HepG2 (cell line): ENCODE data around the gene REEP3. TPM values are rescaled to one million over a fixed set of nuclear protein-coding genes. Genes with fewer than 3 reads are reported as not detected.

ENCODE experiments used
- GFI1 ChIP-seq: sonication (generic); formaldehyde crosslinking; IDR thresholded peaks from 2 replicates; pipeline ENCODE4 v1.5.0; 2020; ENCODE audit warnings: missing genetic modification reagents, mild to moderate bottlenecking, borderline replicate concordance
- MIXL1 ChIP-seq: IDR thresholded peaks from 2 replicates; pipeline ENCODE4 v1.6.1; 2016
- RXRB ChIP-seq: IDR thresholded peaks from 2 replicates; pipeline ENCODE4 v1.6.1; 2016; ENCODE audit warnings: borderline replicate concordance, missing genetic modification reagents, missing compliant biosample characterization
- TCF12 ChIP-seq, 2 experiments: fragments of 450-650 bp in 1 of 2; sonication (generic) in 1 of 2; formaldehyde crosslinking in 1 of 2; IDR thresholded peaks; 2 replicates each; pipeline versions ENCODE4 v1.6.1 to v1.8.0; 2017 to 2022; ENCODE audit warnings: antibody characterized with exemption in 1 of 2, mild to moderate bottlenecking in 1 of 2, missing genetic modification reagents in 1 of 2, moderate library complexity in 1 of 2
- ZNF17 ChIP-seq: sonication (generic); formaldehyde crosslinking; IDR thresholded peaks from 2 replicates; pipeline ENCODE4 v1.5.0; 2020; ENCODE audit warnings: mild to moderate bottlenecking, missing genetic modification reagents
- ZNF382 ChIP-seq: sonication (generic); formaldehyde crosslinking; IDR thresholded peaks from 2 replicates; pipeline ENCODE4 v1.5.0; 2020; ENCODE audit warnings: missing genetic modification reagents, mild to moderate bottlenecking, borderline replicate concordance
- ZNF598 ChIP-seq: sonication (generic); formaldehyde crosslinking; IDR thresholded peaks from 2 replicates; pipeline ENCODE4 v1.5.1; 2020; ENCODE audit warnings: mild to moderate bottlenecking, missing genetic modification reagents, borderline replicate concordance
- ZNF788 ChIP-seq: sonication (generic); formaldehyde crosslinking; IDR thresholded peaks from 2 replicates; pipeline ENCODE4 v1.5.0; 2020; ENCODE audit warnings: mild to moderate bottlenecking, missing genetic modification reagents, borderline replicate concordance
- polyA plus RNA-seq, 8 experiments: library from polyadenylated mRNA; depleted of rRNA in 3 of 8; stranded (reverse) in 7 of 8; unstranded in 1 of 8; fragments of >200 nt; fragmentation: Illumina TruSeq in 4 of 8; extraction: Trizol in 4 of 8; gene quantifications; 2 replicates each; pipeline versions ENCODE4 v1.2.1 to v1.2.3, GENCODE V29; 2011 to 2016; ENCODE audit warnings: low read depth in 4 of 8, missing spikeins in 1 of 8, mixed read lengths in 1 of 8; ENCODE audit not compliant: insufficient read depth in 1 of 8
- total RNA-seq, 5 experiments: library from RNA; depleted of rRNA; stranded (reverse); fragments of >200 nt; fragmentation: Illumina TruSeq; extraction: Trizol; gene quantifications; 2 replicates each; pipeline ENCODE4 v1.2.3, GENCODE V29; 2016; ENCODE audit warnings: low read depth in 1 of 5
- TF ChIP-seq, protein P1 (sequence below), 2 experiments: sonication (generic) in 1 of 2; formaldehyde crosslinking in 1 of 2; IDR thresholded peaks; 2 replicates each; pipeline versions ENCODE4 v1.4.0 to v1.6.1; 2018 to 2020; ENCODE audit warnings: missing genetic modification reagents in 2 of 2, borderline replicate concordance in 1 of 2, low read depth in 1 of 2, mild to moderate bottlenecking in 1 of 2, missing biosample characterization in 1 of 2
- TF ChIP-seq, protein P2 (sequence below): sonication (generic); formaldehyde crosslinking; IDR thresholded peaks from 2 replicates; pipeline ENCODE4 v1.5.1; 2020; ENCODE audit warnings: mild to moderate bottlenecking, moderate library complexity, missing genetic modification reagents
- TF ChIP-seq, protein P3 (sequence below): sonication (generic); formaldehyde crosslinking; IDR thresholded peaks from 2 replicates; pipeline ENCODE4 v1.4.0; 2020; ENCODE audit warnings: missing genetic modification reagents
- TF ChIP-seq, protein P4 (sequence below): sonication (generic); formaldehyde crosslinking; IDR thresholded peaks from 2 replicates; pipeline ENCODE4 v1.5.0; 2020; ENCODE audit warnings: missing genetic modification reagents, mild to moderate bottlenecking, borderline replicate concordance
- TF ChIP-seq, protein P5 (sequence below): sonication (generic); formaldehyde crosslinking; IDR thresholded peaks from 2 replicates; pipeline ENCODE4 v1.5.0; 2020; ENCODE audit warnings: mild to moderate bottlenecking, missing genetic modification reagents

The REEP3 gene
- total and polyA plus RNA-seq, 2 of the 13 experiments (the other 11 are each of a cell fraction or from before 2014, with no cell fraction given) = 7.1 to 31.4 TPM

DNA sequence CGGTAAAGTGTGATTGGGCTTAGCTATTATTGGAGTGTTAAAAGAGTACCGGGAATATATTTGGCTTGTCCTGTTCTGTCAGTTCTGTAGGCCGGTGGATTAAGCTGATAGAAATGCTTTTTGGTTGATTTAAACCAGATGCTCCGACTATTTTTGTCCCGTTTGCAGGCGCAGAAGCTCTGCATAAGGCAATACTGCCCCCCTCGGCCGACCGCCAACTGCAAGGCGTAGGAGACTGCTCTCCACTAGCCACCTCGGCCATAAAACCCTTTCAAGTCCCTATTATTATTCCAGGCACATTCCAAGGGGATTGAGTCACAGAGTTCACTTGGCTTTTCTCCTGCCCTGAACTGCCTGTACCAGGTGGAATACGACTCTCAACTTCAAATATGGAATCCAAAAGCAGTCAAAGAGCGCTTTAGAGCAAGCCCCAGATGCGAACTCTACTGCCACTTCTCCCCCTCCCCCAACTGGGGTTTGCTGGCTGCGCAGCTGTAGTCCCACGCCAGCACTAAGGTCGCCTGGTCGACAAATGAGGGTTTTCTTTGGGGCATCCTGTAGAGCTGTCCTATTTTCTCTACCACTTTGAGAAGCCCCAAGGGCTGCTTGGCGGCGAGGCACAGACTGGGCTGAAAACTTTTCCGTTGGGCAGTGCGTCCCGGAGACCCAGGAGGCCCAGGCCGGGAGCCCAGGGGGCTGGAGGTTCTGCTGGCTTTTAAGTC is 108.3 kb downstream of the REEP3 start (continued):
- TF ChIP-seq, protein P1, sequence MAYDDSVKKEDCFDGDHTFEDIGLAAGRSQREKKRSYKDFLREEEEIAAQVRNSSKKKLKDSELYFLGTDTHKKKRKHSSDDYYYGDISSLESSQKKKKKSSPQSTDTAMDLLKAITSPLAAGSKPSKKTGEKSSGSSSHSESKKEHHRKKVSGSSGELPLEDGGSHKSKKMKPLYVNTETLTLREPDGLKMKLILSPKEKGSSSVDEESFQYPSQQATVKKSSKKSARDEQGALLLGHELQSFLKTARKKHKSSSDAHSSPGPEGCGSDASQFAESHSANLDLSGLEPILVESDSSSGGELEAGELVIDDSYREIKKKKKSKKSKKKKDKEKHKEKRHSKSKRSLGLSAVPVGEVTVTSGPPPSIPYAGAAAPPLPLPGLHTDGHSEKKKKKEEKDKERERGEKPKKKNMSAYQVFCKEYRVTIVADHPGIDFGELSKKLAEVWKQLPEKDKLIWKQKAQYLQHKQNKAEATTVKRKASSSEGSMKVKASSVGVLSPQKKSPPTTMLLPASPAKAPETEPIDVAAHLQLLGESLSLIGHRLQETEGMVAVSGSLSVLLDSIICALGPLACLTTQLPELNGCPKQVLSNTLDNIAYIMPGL (CRISPR knock-in tag; IDR thresholded peaks at IDR 0.05; ENCODE audit: borderline replicate concordance in 1 of 2, low read depth in 1 of 2) = peak; percentile 86; a peak in 3 of 4 replicates
- no peak for TF ChIP-seq MIXL1 (CRISPR knock-in tag)
- TF ChIP-seq, protein P2, sequence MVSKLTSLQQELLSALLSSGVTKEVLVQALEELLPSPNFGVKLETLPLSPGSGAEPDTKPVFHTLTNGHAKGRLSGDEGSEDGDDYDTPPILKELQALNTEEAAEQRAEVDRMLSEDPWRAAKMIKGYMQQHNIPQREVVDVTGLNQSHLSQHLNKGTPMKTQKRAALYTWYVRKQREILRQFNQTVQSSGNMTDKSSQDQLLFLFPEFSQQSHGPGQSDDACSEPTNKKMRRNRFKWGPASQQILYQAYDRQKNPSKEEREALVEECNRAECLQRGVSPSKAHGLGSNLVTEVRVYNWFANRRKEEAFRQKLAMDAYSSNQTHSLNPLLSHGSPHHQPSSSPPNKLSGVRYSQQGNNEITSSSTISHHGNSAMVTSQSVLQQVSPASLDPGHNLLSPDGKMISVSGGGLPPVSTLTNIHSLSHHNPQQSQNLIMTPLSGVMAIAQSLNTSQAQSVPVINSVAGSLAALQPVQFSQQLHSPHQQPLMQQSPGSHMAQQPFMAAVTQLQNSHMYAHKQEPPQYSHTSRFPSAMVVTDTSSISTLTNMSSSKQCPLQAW = peak; percentile 18; the same call in 1 of the 2 replicates
- TF ChIP-seq ZNF382 (CRISPR knock-in tag) = peak; percentile 50; the same call in 1 of the 2 replicates
- no peak for TF ChIP-seq TCF12 (IDR thresholded peaks at IDR 0.05)
- TF ChIP-seq TCF12 (CRISPR knock-in tag; IDR thresholded peaks at IDR 0.05) = 0 out of 2 replicates have a peak, but pooled peaks have one; percentile 13
- TF ChIP-seq, protein P3, sequence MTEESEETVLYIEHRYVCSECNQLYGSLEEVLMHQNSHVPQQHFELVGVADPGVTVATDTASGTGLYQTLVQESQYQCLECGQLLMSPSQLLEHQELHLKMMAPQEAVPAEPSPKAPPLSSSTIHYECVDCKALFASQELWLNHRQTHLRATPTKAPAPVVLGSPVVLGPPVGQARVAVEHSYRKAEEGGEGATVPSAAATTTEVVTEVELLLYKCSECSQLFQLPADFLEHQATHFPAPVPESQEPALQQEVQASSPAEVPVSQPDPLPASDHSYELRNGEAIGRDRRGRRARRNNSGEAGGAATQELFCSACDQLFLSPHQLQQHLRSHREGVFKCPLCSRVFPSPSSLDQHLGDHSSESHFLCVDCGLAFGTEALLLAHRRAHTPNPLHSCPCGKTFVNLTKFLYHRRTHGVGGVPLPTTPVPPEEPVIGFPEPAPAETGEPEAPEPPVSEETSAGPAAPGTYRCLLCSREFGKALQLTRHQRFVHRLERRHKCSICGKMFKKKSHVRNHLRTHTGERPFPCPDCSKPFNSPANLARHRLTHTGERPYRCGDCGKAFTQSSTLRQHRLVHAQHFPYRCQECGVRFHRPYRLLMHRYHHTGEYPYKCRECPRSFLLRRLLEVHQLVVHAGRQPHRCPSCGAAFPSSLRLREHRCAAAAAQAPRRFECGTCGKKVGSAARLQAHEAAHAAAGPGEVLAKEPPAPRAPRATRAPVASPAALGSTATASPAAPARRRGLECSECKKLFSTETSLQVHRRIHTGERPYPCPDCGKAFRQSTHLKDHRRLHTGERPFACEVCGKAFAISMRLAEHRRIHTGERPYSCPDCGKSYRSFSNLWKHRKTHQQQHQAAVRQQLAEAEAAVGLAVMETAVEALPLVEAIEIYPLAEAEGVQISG (CRISPR knock-in tag) = 0 out of 2 replicates have a peak, but pooled peaks have one; percentile 39
- TF ChIP-seq, protein P4, sequence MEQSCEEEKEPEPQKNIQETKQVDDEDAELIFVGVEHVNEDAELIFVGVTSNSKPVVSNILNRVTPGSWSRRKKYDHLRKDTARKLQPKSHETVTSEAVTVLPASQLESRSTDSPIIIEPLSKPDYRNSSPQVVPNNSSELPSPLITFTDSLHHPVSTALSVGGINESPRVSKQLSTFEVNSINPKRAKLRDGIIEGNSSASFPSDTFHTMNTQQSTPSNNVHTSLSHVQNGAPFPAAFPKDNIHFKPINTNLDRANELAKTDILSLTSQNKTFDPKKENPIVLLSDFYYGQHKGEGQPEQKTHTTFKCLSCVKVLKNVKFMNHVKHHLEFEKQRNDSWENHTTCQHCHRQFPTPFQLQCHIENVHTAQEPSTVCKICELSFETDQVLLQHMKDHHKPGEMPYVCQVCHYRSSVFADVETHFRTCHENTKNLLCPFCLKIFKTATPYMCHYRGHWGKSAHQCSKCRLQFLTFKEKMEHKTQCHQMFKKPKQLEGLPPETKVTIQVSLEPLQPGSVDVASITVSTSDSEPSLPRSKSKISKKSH (CRISPR knock-in tag) = no peak; the same call in 1 of the 2 replicates
- TF ChIP-seq, protein P5, sequence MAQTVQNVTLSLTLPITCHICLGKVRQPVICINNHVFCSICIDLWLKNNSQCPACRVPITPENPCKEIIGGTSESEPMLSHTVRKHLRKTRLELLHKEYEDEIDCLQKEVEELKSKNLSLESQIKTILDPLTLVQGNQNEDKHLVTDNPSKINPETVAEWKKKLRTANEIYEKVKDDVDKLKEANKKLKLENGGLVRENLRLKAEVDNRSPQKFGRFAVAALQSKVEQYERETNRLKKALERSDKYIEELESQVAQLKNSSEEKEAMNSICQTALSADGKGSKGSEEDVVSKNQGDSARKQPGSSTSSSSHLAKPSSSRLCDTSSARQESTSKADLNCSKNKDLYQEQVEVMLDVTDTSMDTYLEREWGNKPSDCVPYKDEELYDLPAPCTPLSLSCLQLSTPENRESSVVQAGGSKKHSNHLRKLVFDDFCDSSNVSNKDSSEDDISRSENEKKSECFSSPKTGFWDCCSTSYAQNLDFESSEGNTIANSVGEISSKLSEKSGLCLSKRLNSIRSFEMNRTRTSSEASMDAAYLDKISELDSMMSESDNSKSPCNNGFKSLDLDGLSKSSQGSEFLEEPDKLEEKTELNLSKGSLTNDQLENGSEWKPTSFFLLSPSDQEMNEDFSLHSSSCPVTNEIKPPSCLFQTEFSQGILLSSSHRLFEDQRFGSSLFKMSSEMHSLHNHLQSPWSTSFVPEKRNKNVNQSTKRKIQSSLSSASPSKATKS (CRISPR knock-in tag) = 0 out of 2 replicates have a peak, but pooled peaks have one; percentile 65
- TF ChIP-seq ZNF788 = peak; percentile 6; the same call in 1 of the 2 replicates
- peak; percentile 78; the same call in 1 of the 2 replicates for TF ChIP-seq GFI1 (CRISPR knock-in tag)
- TF ChIP-seq ZNF17 (CRISPR knock-in tag) = 0 out of 2 replicates have a peak, but pooled peaks have one; percentile 69
- TF ChIP-seq RXRB (CRISPR knock-in tag) = peak; percentile 15; the same call in 1 of the 2 replicates
- TF ChIP-seq ZNF598 = 0 out of 2 replicates have a peak, but pooled peaks have one; percentile 34
